Measurements from ENCODE around the gene ZNF672.
A peak's percentile ranks its signal among the peaks of the same experiment; 100 is the strongest.
"Not testable (repeated sequence)": the region's sequence is repeated elsewhere in the genome, so short reads cannot be mapped to it uniquely, and the experiment has no call there.

The ZNF672 gene

DNA sequence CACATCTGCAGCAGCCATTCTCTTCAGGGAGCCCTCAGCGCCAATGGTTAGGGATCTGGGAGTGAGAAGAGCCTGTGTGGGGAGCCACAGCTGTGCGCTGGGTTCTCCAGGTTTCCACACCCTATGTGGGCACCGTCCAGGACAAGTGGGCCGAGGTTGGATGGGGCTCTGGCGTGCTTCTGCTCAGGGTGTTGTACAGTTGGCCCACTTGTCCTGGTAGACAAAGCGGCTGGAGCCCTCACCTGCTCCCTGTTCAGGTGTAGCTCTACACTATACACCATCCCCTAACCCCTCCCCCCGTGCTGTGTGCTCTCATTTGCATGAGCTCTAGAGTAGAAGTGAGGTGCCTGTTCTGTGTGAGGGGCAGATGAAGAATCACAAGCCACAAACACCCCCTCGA, 24.5 kb upstream of the ZNF672 start:
- peak; percentile 39 for DNase-seq

DNA sequence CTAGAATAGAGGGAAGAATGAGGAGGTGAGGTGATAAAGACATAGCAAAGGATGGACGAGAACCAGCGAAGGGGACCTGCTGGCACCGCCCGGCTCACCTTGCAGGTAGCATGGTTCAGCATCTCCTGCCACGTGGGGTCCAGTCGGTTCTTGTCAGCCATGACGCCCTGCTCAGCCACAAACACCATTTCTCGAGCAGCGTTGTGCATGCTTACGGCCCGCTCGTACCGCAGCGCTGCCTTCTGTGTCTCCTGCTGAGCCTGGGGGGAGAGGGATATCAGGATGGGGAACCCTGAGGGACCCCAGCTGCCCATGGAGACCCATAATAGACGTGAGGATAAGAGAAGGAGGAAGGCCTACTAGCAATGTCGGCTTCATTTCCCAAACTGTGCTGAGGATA, 23.7 kb upstream of the ZNF672 start:
- DNase-seq: no peak

DNA sequence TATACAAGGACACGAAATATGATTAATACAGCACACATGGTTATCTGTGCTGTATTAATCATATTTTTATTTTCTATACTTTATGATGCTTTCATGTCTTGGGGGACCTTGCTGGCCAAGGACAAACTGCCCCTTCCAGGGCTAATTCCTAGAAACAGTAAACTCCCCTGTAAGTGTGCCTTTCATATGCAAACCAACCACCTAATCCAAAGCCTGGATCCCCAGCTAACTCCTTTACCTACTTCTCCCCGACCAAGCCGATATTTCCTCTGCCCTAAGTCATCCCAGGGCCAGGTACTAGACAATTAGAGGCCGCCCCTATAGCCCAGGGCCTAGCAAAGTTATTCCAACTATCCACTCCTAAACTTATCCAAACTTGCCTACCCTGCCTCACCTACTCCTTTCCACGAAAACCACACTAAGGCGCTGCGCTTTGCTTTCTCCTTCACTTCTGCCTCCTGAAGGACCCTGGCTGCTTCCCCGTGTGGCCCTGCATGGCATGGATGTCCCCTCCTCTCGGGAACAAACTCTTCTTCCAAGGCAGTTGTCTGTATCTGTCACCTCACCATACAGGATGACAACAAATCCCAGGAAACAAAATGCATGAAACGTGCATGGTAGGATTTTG, 22.5 kb upstream of the ZNF672 start:
- DNase-seq: no peak

DNA sequence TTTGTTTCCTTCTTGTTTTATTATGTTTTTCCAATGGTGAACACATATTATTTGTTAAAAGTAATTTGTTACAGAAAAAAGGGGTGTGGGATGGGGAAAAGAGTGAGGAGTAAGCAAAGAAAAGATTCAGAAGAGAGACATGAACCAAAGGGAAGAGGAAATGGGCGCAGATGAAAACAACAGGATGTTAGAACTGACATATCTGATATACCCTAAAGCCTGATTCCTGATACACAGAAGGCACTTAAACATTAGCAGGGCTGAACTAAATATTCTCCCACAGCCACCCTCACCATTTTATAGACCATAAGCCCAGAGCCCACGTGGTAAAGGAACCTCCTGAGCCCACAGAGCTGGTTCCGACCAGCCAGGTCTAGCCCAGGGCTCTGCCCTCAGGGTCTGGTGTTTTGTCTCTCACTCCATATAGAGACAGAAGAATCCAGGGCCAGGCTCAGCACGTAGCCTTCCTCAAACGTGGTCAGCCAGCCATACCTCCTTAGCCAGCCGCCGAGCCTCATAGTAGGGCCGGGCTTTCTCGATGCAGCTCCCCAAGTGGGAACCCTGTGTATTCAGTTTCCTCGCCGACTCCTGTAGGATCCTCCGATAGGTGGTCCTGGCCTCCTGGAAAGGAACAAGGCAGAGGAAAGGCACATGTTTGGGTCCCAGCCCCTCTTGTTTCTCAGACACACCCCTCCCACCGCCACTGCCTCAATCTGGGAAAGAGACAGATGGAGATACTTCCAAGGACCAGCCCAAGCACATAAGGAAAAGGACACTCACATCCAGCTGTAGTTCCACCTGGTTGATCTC, 21.8 kb upstream of the ZNF672 start:
- no peak for DNase-seq

DNA sequence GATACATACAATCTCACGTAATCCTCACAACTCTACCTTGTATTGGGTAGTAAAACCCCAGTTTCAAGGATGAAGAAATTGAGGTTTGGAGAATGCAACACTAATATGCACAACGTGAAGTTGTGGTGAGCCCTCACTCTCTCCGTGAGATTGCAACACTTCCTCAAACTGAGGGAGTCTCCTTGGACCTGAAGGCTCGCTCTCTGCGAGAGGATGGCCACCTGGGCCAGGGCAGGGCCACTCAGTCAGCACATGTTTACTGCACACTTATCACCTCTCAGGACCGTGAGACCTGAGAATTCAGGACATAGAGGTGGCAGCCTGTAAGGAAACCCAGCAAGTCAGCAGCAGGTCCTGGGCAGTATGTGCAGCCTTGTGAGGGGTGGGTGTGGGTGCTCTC, 21.0 kb upstream of the ZNF672 start:
- peak; percentile 37 for DNase-seq

DNA sequence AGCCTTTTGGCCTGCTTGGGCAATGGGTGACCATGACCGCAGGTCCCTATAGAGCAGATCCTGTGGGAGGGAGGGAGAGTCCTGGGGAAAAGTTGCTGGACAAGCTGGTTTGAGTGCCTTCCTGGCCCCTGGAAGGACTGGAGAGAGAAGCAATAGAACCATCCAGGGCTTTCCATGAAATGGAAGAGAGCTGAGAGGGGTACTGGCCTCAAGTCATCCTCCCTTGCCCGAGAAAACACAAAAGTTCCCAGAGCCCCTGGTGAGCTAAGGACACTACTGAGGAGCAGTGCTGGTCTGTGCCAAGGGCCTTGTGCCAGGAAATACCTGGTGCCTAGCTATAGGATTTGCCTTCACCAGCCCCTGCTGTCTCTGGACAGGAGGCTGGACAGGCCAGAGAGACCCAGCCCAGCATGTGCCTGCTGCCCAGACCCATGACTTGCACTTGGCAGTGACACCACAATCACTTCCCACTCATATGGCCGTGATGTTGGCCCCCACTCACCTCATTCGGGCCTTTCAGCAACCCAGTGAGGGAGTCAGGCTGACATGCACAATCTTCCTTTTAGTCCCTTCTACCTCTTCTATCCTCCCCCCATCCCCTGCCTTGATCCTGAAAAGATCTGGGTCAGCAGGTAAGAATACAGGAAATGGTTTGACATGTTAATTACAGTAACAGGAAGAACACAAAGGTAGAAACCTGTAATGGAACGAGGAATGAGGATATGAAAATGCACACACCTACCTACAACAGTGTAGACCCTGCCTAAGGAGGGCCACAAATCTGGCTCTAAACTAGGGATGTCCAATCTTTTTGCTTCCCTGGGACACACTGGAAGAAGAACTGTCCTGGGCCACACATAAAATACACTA, 19.3 kb upstream of the ZNF672 start:
- DNase-seq: peak; percentile 36

DNA sequence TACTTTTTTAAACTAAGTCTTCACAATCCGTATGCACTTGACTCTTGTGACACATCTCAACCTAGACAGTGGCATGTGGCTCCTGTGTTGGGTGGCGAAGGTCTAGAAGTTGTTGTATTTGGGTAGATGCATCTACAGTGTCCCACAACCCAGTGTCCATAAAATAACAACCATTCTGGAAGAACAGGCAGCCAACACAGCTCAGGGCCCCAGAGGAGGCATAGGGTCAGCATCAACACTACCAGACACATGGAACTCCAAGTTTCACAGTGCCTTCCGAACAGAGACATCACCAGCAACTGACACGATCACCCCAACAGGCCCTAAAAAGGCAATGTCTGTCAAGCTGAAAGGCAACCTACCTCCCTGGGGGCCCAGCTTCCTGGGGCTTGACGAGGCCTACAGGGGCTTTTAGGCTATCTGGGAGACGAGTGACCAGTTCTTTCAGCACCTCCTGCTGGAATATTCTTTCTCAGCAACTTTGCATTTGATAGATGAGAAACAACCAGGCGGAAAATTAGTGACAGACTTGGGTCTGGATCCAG, 17.9 kb upstream of the ZNF672 start:
- DNase-seq: peak; percentile 20

DNA sequence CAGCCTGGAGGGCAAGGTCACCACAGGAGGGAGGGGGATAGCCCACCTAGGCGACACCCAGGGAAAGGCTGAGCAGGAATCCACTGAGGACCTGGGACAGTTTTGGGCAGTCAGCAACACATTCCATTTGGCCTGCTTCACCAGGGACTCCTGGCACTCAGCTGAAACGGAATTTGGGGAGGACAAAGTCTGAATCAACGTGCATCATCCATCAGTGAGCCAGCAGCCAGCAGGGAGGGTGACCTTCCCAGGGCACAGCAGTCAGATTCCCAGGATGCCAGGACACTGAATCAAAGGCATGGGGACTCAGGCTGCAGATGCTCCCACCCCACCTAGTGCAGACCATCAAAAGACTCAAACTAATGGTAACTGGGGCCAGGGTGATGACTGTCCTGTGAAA, 16.9 kb upstream of the ZNF672 start:
- peak; percentile 89 for DNase-seq

DNA sequence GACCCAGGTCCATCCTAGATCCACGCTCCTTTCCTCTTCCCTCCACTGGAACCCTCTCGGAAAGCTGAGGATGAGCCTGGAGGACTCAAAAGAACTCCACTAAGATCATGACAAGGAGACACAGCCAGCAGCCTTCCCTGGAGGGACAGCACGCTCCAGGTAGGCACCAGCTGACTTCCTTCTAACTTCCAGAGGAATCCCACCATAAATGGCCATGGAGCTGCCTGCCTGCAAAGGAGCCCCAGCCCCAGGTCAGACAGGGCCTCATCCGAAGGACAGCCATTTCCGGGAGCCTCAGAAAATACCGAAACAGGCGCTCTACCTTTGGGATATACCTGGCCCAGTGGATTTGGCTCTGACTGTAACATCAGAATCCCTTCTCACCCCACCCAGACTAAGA, 16.4 kb upstream of the ZNF672 start:
- DNase-seq: no peak

DNA sequence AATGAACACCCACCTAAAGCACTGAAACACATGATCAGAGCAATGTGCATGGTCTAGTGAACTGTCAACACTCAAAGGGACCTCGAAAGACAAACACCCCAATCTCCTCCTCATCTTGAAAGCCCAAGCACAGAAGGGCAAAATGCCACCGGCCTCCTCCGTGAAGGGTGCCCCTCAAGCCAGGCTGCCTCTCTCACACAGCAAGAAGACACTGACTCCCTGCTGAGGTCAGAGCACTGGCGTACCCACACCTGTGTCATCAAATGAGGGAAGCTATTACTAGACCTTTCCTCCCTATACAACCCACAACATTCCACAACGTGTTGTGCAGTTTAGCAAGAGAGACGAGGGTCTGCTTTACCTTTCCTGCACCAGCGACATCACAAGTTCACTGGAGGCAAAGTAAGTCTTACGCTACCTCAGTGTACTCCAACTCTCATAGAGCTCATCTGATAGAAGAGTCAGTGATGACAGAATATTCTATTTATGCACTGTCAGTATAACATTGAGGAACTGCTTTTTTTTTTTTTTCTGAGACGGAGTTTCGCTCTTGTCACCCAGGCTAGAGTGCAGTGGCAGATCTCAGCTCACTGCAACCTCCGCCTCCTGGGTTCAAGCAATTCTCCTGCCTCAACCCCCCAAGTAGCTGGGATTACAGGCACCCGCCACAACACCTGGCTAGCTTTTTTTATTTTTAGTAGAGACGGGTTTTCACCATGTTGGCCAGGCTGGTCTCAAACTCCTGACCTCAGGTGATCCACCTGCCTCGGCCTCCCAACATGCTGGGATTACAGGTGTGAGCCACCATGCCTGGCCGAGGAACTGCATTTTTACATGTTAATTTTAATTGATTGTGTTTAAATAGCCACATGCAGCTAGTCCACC, 15.6 kb upstream of the ZNF672 start:
- peak; percentile 43 for DNase-seq

DNA sequence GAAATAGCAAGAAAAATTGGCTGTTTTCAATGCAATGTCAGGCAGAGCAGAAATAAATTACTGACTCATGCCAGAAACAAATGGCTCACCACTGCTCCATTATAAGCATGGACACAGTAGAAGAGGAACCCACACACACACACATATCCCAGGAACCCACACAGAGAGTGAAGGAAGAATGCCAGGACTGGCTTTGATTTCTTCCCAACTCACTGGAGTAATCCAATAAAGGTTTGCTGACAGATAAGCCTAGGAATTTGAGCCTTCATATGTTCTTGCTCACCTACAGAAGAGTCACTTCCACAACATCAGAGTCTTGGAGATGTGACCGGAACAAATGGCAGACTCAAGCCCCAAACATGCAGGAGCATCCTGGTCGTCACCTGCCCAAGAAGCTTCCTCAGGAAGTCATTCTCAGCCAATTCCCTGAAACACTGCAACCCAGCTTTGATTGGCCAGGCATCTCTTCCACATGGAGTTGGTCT, 14.5 kb upstream of the ZNF672 start:
- DNase-seq: no peak

DNA sequence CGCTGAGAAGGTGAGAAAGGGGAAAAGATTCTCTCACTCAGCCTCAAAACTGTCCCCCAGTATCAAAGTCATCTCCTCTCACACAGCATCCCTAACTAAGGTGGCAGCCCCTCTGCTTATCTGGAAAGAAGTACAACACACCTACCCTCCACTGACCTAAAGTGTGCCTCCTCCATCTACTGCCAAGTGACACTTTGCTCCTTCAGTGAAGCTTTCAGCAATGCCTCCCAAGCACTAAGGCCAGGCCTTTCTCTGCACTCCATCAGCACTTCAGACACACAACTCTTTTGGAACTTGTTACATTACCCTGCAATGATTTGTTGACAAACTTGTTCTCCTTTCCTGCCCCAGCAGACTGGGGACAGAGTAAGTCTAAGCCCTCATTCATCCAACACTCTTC, 13.7 kb upstream of the ZNF672 start:
- DNase-seq: peak; percentile 12

DNA sequence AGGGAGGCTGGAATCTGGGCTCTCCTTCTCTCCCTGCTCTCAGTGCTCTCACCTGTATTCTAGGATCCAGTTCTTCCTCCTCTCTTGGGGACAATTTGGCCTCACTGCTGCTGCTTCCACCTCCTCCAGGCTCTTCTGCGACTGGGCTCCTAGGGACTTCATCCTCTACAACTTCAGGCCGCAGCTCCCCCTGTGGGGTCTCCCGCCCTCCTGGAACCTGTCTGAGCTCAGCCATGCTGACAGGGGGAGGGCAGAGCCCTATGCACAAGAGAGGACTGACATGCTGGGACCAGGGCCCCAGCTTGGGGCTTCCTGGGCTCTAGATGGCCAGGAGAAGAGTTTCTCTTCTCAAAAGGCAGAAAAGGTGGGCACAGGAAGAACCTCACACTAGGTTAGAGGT, 13.3 kb upstream of the ZNF672 start:
- DNase-seq: peak; percentile 25

DNA sequence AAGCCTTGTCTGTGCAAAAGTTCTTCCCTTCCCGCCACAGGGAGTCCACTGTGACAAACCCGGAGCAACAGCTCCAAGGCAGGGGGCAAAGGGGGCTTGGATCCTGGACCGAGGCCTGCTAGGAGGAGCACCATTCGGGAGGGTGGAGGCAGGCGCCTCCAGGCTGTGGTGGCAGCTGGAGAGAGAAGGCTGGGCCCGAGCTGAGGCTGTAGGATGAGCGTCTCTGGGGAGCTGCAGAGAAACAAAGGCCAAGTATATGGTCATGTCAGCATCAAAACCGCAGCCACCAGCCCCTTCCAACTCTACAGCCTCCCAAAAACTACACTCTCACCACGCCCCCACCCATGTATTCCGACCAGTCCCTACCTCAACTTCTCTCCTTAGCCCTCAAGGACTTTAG, 12.9 kb upstream of the ZNF672 start:
- DNase-seq: peak; percentile 43

DNA sequence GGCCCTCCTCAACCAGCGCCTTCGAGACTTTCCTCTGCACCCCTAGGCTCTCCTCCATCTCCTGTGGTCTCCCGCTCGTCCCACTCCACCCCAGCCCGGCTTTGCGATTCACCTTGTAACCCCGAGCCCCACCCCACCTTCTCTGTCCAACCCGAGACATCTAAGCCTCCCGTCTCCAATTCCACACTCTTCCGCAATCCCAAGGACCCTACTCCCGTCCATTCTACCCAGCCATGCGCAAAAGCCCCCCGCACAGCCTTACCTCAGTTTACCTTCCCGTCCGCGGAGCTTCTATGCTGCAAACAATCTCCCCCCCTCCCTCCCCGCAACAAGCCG, 12.5 kb upstream of the ZNF672 start:
- no peak for DNase-seq

DNA sequence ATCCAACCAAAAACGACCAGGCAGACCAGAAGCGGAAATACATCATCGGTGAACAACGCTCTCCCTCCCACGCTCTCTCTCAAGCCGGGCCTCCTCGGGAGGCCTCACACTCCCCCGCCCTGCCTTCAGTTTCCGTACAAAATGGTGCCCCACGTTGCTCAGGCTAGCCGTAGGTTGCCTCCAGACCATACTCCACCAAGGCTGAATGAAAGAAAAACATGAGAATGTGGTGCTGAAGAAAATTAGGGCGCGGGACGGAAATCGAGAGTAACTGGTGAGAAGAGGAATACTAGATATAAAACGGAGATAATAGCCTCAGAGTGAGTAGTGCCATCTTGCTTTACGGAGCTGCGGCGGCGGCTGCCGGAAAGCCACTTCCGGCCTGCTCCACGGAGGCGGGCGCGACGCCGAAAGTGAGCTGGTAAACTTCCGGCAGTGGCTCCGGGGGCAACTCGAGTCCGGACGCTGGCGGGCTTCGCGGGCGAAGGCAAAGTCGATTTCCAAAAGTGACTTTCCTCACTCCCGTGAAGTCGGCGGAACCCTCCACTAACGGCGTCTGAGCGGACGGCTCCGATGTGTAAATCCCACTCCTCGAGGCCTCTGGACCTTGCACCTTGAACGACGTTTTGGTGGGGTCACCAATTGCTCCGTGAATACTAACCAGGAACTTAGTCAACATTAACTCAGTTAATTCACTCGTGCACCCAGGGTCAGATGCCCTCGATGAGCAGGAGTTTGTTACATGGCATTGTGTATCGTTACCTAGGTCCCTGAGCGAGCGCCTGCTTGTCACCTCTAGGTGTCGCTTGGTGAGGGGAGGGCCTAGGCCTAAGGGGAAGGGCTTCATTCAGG, 11.9 kb upstream of the ZNF672 start, which contains the start of gene SH3BP5L:
TSS of gene SH3BP5L (minus strand) at position 7 of the 852 bp plus-strand sequence. CDS start 980 bp downstream, outside the sequence.
- DNase-seq: peak; percentile 96

DNA sequence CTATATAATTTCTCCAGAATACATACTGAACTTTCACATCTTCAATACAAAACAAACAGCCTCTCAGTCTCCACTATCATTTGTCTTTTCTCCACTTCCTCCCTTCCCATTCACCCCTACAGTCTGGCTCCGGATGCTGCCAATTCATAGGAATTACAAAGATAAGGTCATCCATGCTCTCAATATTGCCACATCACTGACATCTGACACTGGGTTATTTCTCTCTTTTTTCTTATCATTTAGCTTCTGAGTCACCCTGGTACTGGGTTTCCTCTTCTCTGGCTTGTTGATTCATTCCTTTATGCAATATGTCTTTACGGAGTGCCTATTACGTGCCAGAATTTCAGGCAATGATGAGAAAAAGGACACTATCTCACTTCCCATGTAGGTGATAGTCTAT, 9.2 kb upstream of the ZNF672 start:
- DNase-seq: no peak

DNA sequence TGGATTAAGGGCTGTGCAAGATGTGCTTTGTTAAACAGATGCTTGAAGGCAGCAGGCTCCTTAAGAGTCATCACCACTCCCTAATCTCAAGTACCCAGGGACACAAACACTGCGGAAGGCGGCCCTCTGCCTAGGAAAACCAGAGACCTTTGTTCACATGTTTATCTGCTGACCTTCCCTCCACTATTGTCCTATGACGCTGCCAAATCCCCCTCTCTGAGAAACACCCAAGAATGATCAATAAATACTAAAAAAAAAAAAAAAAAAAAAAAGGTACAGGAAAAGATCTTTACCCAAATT, 7.4 kb upstream of the ZNF672 start:
- DNase-seq: not testable (repeated sequence)

DNA sequence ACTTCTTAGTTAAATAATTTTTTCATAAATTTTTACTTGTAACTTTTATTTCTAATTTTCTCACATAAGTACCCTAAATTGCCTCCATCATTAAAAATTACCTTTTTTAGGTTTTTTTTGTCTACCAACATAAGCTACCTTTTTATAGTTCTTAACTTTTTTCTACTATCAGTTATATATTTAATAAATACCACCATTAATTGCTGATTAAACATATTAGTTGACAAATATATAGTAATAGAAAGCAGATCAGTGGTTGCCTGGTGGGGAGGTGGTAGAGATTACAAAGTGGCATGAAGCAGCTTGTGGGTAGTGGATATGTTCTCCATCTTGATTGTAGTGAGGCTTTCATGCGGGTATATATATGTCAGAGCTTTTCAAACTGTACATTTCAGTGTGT, 6.2 kb upstream of the ZNF672 start:
- DNase-seq: no peak

DNA sequence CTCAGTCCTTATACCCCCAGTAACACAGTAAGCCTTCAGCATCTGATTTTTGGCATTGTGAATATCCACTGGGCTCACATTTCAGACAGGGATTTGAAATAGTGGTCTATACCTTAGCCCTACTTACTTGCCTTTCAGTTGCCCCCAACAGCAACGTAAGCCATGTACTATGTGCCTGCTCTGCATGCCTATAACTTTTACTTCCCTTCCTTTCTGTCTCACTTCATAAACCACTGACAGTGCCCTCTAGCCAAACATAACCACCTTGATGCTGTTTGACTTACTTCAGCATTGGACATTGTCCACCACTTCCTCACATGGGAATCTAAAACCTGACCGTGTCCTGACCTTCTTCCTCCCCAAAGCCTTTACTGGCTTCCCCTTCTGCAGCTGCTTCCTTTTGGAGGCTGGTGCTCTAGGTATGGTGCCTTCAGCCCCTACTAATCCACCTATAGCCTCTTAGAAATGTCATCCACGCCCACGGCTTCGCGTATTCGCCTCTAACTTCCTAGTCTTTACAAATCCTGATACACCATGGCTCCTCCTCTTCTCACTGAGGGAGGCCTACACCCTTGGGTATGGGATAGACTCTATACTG, 3.6 kb upstream of the ZNF672 start:
- DNase-seq: no peak
